ENCODE data around the gene RBM19.

The RBM19 gene

GRCh38 chr12:113912760-113913329 is 53.3 kb downstream of the RBM19 start:
- H3F3A ChIP-seq (ENCODE audit: insufficient read depth, low read length) = no peaks in the 10 kb centered on the region
- no peak overlapping the region for H3K9ac ChIP-seq (ENCODE audit: low read length)
- H3K4me2 ChIP-seq (ENCODE audit: low read length) = no peak overlapping the region
- no peak overlapping the region for H2AFZ ChIP-seq (ENCODE audit: low read length)
- no peaks in the 10 kb centered on the region for H3K27me3 ChIP-seq (ENCODE audit: insufficient read depth, low read length)
- H3K36me3 ChIP-seq (ENCODE audit: insufficient read depth, low read length) = peaks cover 13% of the 10 kb centered on the region; the same call in 1 of the 2 replicates
- H3K4me1 ChIP-seq (ENCODE audit: insufficient read depth, low read length, severe bottlenecking) = no peaks in the 10 kb centered on the region
- TF ChIP-seq EZH2 (IDR thresholded peaks at IDR 0.05; ENCODE audit: borderline replicate concordance, low read length) (no peak), CTCF (IDR thresholded peaks at IDR 0.05; ENCODE audit: low read length) (peak; percentile 93)
- no peaks in the 10 kb centered on the region for H3K9me2 ChIP-seq (ENCODE audit: low read depth, low read length)
- H3K4me3 ChIP-seq (ENCODE audit: low read depth, low read length, poor library complexity, severe bottlenecking) = no peak overlapping the region
- H3K27ac ChIP-seq (ENCODE audit: low read depth, low read length, poor library complexity, severe bottlenecking) = no peak overlapping the region
- H3K79me2 ChIP-seq (ENCODE audit: insufficient read depth, low read length) = no peaks in the 10 kb centered on the region
- H4K20me1 ChIP-seq (ENCODE audit: insufficient read depth, low read length) = no peaks in the 10 kb centered on the region
- no peaks in the 10 kb centered on the region for H3K9me3 ChIP-seq (ENCODE audit: low read length)

- Histone ChIP-seq H3K4me3 (ENCODE audit: low read depth, low read length, poor library complexity, severe bottlenecking) (no peak overlapping the region), H3K36me3 (ENCODE audit: insufficient read depth, low read length) (peaks cover 13% of the 10 kb centered on the region; the same call in 1 of the 2 replicates), H3K4me2 (ENCODE audit: low read length) (no peak overlapping the region)
Measured at GRCh38 chr12:113911971-113912759, 54.0 kb downstream of the RBM19 start.

GRCh38 chr12:113910751-113911272 is 55.3 kb downstream of the RBM19 start:
- peaks cover 7% of the 10 kb centered on the region; the same call in 1 of the 2 replicates for H3K36me3 ChIP-seq (ENCODE audit: insufficient read depth, low read length)
- no peak overlapping the region for H3K27ac ChIP-seq (ENCODE audit: low read depth, low read length, poor library complexity, severe bottlenecking)

More at GRCh38 chr12:113911971-113912759, 54.0 kb downstream of the RBM19 start:
- H3K9ac ChIP-seq (ENCODE audit: low read length) = no peak overlapping the region
- H3K4me1 ChIP-seq (ENCODE audit: insufficient read depth, low read length, severe bottlenecking) = no peaks in the 10 kb centered on the region
- no peaks in the 10 kb centered on the region for H4K20me1 ChIP-seq (ENCODE audit: insufficient read depth, low read length)
- H2AFZ ChIP-seq (ENCODE audit: low read length) = no peak overlapping the region
- H3K79me2 ChIP-seq (ENCODE audit: insufficient read depth, low read length) = no peaks in the 10 kb centered on the region
- no peaks in the 10 kb centered on the region for H3K9me3 ChIP-seq (ENCODE audit: low read length)
- no peaks in the 10 kb centered on the region for H3F3A ChIP-seq (ENCODE audit: insufficient read depth, low read length)
- H3K9me2 ChIP-seq (ENCODE audit: low read depth, low read length) = no peaks in the 10 kb centered on the region
- no peak overlapping the region for H3K27ac ChIP-seq (ENCODE audit: low read depth, low read length, poor library complexity, severe bottlenecking)
- no peaks in the 10 kb centered on the region for H3K27me3 ChIP-seq (ENCODE audit: insufficient read depth, low read length)
- TF ChIP-seq EZH2 (IDR thresholded peaks at IDR 0.05; ENCODE audit: borderline replicate concordance, low read length) (no peak), CTCF (IDR thresholded peaks at IDR 0.05; ENCODE audit: low read length) (no peak)

More at GRCh38 chr12:113910751-113911272, 55.3 kb downstream of the RBM19 start:
- H3K9me3 ChIP-seq (ENCODE audit: low read length) = no peaks in the 10 kb centered on the region
- TF ChIP-seq CTCF (IDR thresholded peaks at IDR 0.05; ENCODE audit: low read length) (no peak), EZH2 (IDR thresholded peaks at IDR 0.05; ENCODE audit: borderline replicate concordance, low read length) (no peak)
- no peak overlapping the region for H3K4me3 ChIP-seq (ENCODE audit: low read depth, low read length, poor library complexity, severe bottlenecking)
- H3K79me2 ChIP-seq (ENCODE audit: insufficient read depth, low read length) = no peaks in the 10 kb centered on the region
- no peaks in the 10 kb centered on the region for H3K4me1 ChIP-seq (ENCODE audit: insufficient read depth, low read length, severe bottlenecking)
- no peaks in the 10 kb centered on the region for H3K9me2 ChIP-seq (ENCODE audit: low read depth, low read length)
- H3K27me3 ChIP-seq (ENCODE audit: insufficient read depth, low read length) = no peaks in the 10 kb centered on the region
- H3K9ac ChIP-seq (ENCODE audit: low read length) = no peak overlapping the region
- no peak overlapping the region for H3K4me2 ChIP-seq (ENCODE audit: low read length)
- no peaks in the 10 kb centered on the region for H4K20me1 ChIP-seq (ENCODE audit: insufficient read depth, low read length)
- H2AFZ ChIP-seq (ENCODE audit: low read length) = no peak overlapping the region
- H3F3A ChIP-seq (ENCODE audit: insufficient read depth, low read length) = no peaks in the 10 kb centered on the region
